ENCODE measurements around the gene RHOBTB1.

DNA sequence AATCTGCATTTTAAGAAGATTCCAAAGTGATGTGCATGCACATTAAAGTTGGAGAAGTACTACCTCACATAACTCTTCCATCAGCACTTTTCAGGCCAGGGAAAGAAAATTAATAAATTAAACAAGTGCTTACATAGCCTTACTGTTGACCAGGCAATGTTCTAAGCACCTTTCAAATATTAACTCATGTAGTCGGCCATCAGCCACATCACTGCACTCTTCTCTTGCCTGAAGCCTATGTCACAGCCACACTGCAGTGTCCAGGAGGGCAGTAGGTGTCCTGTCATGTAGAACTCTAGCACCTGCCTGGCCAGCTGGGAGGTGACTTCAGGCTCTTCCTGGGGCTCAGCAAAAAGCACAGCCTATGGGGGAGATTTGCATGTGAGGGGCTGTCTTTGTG lies 94.2 kb downstream of the RHOBTB1 start:
- TF ChIP-seq, protein P1, sequence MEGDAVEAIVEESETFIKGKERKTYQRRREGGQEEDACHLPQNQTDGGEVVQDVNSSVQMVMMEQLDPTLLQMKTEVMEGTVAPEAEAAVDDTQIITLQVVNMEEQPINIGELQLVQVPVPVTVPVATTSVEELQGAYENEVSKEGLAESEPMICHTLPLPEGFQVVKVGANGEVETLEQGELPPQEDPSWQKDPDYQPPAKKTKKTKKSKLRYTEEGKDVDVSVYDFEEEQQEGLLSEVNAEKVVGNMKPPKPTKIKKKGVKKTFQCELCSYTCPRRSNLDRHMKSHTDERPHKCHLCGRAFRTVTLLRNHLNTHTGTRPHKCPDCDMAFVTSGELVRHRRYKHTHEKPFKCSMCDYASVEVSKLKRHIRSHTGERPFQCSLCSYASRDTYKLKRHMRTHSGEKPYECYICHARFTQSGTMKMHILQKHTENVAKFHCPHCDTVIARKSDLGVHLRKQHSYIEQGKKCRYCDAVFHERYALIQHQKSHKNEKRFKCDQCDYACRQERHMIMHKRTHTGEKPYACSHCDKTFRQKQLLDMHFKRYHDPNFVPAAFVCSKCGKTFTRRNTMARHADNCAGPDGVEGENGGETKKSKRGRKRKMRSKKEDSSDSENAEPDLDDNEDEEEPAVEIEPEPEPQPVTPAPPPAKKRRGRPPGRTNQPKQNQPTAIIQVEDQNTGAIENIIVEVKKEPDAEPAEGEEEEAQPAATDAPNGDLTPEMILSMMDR (IDR thresholded peaks at IDR 0.05): no peak
- no peak for TF ChIP-seq POLR2A (IDR thresholded peaks at IDR 0.05)
- no peak for TF ChIP-seq POLR2AphosphoS5 (IDR thresholded peaks at IDR 0.05)

All from suprapubic skin (tissue), 4 donors.